Thyroid gland (tissue), 4 donors: ENCODE measurements around the gene TXNL4B. TPM values are rescaled to one million over a fixed set of nuclear protein-coding genes. Genes with fewer than 3 reads are reported as not detected.

Experiments
- DNase-seq, 2 donors: peaks; one replicate each; pipeline ENCODE4 v3.0.0-alpha.2; 2019
- H3K27ac ChIP-seq, 3 donors: fragments of 200-600 bp; sonication (generic); 1 replicate in 2 of 3; 2 replicates in 1 of 3; pipeline ENCODE4 v1.5.1; 2016 to 2019; ENCODE audit warnings: mild to moderate bottlenecking in 1 of 3, moderate library complexity in 1 of 3
- H3K27me3 ChIP-seq: fragments of 200-600 bp; sonication (generic); one replicate; pipeline ENCODE4 v1.5.1; 2019
- H3K36me3 ChIP-seq, 2 donors: fragments of 200-600 bp; sonication (generic); one replicate each; pipeline ENCODE4 v1.5.1; 2016 to 2019
- H3K4me1 ChIP-seq, 2 donors: fragments of 200-600 bp; sonication (generic); one replicate each; pipeline ENCODE4 v1.5.1; 2017 to 2019
- H3K4me3 ChIP-seq, 3 donors: fragments of 200-600 bp; sonication (generic); replicated peaks in 1 of 3; 1 replicate in 2 of 3; 2 replicates in 1 of 3; pipeline ENCODE4 v1.5.1; 2016; ENCODE audit warnings: mild to moderate bottlenecking in 1 of 3
- H3K9me3 ChIP-seq: fragments of 200-600 bp; sonication (generic); one replicate; pipeline ENCODE4 v1.5.1; 2017
- CTCF ChIP-seq, 6 experiments: fragments of 200-600 bp in 3 of 6; fragments of 450-650 bp in 3 of 6; sonication (generic) in 3 of 6; IDR thresholded peaks; one replicate each; pipeline ENCODE4 v1.5.1; 2016 to 2019; ENCODE audit warnings: antibody characterized with exemption in 6 of 6, mild to moderate bottlenecking in 2 of 6, inconsistent platforms in 1 of 6, moderate library complexity in 1 of 6
- POLR2A ChIP-seq, 2 donors: fragments of 450-650 bp; IDR thresholded peaks; one replicate each; pipeline ENCODE4 v1.6.1; 2017; ENCODE audit warnings: antibody characterized with exemption in 2 of 2, mild to moderate bottlenecking in 2 of 2, moderate library complexity in 1 of 2
- WGBS, 2 donors: methylation state at CpG; one replicate each; pipeline ENCODE4 v1.1.5; 2017; 5-methylcytosine and 5-hydroxymethylcytosine counted together
- intact Hi-C: fragments of 100-400 bp; cut with DNase I; formaldehyde crosslinking; loops from one replicate; pipeline ENCODE4 v1.15.1; 2023
- total RNA-seq, 4 donors: library from RNA; depleted of rRNA; stranded (reverse); fragments of >200 nt; gene quantifications; one replicate each; pipeline ENCODE4 v1.2.3, GENCODE V29; 2016

TXNL4B gene
- total RNA-seq, 4 donors from 2014 or later: 10.7 to 15.0 (median 13.1) TPM

GRCh38 chr16:72137380-72138063 is 44.1 kb upstream of the TXNL4B start:
- WGBS, 2 donors: 82 to 83% methylated on average over 15 of the region's 15 CpGs
- intact Hi-C loops: no loop called here
- TF ChIP-seq CTCF (IDR thresholded peaks at IDR 0.05): no peak
- TF ChIP-seq POLR2A (IDR thresholded peaks at IDR 0.05): no peak
- Histone ChIP-seq H3K27ac (no peak overlapping the region), H3K9me3 (no peaks in the 10 kb centered on the region), H3K4me1 (no peaks in the 10 kb centered on the region), H3K27me3 (no peaks in the 10 kb centered on the region), H3K36me3 (no peaks in the 10 kb centered on the region), H3K4me3 (no peak overlapping the region)
- no peak for DNase-seq

GRCh38 chr16:72134507-72134906 is 41.1 kb upstream of the TXNL4B start:
- TF ChIP-seq CTCF (IDR thresholded peaks at IDR 0.05) (no peak), POLR2A (IDR thresholded peaks at IDR 0.05) (no peak)
- Histone ChIP-seq H3K27me3 (no peaks in the 10 kb centered on the region), H3K4me3 (no peak overlapping the region), H3K9me3 (no peaks in the 10 kb centered on the region), H3K27ac (no peak overlapping the region), H3K4me1 (no peaks in the 10 kb centered on the region), H3K36me3 (no peaks in the 10 kb centered on the region)
- intact Hi-C loops: no loop called here
- no peak for DNase-seq
- 96 to 100% methylated on average over 2 of the region's 2 CpGs for WGBS, 2 donors

- H3K9me3 ChIP-seq: no peaks in the 10 kb centered on the region
- TF ChIP-seq CTCF (IDR thresholded peaks at IDR 0.05) (no peak), POLR2A (IDR thresholded peaks at IDR 0.05) (no peak)
- H3K36me3 ChIP-seq: no peaks in the 10 kb centered on the region
- DNase-seq: no peak
- H3K27ac ChIP-seq: no peak overlapping the region
- 87 to 96% methylated on average over 3 of the region's 3 CpGs for WGBS, 2 donors
- H3K4me1 ChIP-seq: no peaks in the 10 kb centered on the region
- H3K4me3 ChIP-seq: no peak overlapping the region
- intact Hi-C loops: no loop called here
- no peaks in the 10 kb centered on the region for H3K27me3 ChIP-seq
Measured at GRCh38 chr16:72132726-72133125, 39.3 kb upstream of the TXNL4B start.

GRCh38 chr16:72131036-72131435 is 37.6 kb upstream of the TXNL4B start:
- Histone ChIP-seq H3K36me3 (no peaks in the 10 kb centered on the region), H3K27ac (no peak overlapping the region), H3K9me3 (no peaks in the 10 kb centered on the region), H3K4me3 (no peak overlapping the region), H3K27me3 (no peaks in the 10 kb centered on the region), H3K4me1 (no peaks in the 10 kb centered on the region)
- WGBS, 2 donors: 70 to 78% methylated on average over 6 of the region's 6 CpGs
- no peak for DNase-seq
- TF ChIP-seq CTCF (IDR thresholded peaks at IDR 0.05): no peak
- TF ChIP-seq POLR2A (IDR thresholded peaks at IDR 0.05): no peak
- intact Hi-C loops: no loop called here

- Histone ChIP-seq H3K27ac (no peak overlapping the region), H3K36me3 (no peaks in the 10 kb centered on the region), H3K4me3 (no peak overlapping the region), H3K27me3 (no peaks in the 10 kb centered on the region), H3K9me3 (no peaks in the 10 kb centered on the region), H3K4me1 (no peaks in the 10 kb centered on the region)
- WGBS, 2 donors: 77% methylated on average over 7 of the region's 7 CpGs
- no peak for TF ChIP-seq CTCF (IDR thresholded peaks at IDR 0.05)
- TF ChIP-seq POLR2A (IDR thresholded peaks at IDR 0.05): no peak
- no peak for DNase-seq
- intact Hi-C loops: loop anchor here (10.0 kb wide), 1 partner anchor 335 kb away; no protein-coding TSS in a partner anchor
Measured at GRCh38 chr16:72129976-72130656, 36.7 kb upstream of the TXNL4B start.
